ENCODE data around the gene ASMT. TPM values are rescaled to one million over a fixed set of nuclear protein-coding genes. Genes with fewer than 3 reads are reported as not detected.

The ASMT gene
- total and polyA plus RNA-seq, 2 of the 4 experiments (the other 2 are of a cell fraction), result not detected

DNA sequence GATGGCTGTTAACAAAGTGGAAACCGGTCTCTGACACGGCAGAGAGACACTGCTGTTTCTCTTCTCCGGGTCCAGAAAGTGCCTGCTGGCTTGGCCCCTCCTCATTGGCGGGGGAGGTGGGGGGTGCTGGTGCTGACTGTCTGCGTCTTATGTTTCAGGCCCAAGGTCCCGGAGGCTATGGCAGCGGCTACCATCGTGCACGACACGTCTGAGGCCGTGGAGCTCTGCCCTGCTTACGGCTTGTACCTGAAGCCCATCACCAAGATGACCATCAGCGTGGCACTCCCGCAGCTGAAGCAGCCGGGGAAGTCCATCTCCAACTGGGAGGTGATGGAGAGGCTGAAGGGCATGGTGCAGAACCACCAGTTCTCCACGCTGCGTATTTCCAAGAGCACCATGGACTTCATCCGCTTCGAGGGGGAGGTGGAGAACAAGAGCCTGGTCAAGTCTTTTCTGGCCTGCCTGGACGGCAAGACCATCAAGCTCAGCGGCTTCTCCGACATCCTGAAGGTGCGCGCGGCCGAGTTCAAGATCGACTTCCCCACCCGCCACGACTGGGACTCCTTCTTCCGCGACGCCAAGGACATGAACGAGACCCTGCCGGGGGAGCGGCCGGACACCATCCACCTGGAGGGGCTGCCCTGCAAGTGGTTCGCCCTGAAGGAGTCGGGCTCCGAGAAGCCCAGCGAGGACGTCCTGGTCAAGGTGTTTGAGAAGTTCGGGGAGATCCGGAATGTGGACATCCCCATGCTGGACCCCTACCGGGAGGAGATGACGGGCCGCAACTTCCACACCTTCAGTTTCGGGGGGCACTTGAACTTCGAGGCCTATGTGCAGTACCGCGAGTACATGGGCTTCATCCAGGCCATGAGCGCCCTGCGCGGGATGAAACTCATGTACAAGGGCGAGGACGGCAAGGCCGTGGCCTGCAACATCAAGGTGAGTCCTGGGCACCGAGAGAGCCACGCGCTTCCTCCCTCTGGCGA lies 21.3 kb upstream of the ASMT start:
- 95% methylated on average over 43 of the region's 60 CpGs; no CpG with 5 or more reads in 1 of the 2 experiments for WGBS, 2 experiments (ENCODE audit: extremely low coverage in 2 of 2, insufficient read length in 1 of 2)
- DNase-seq (no peak), ATAC-seq (ENCODE audit: low read depth) (no peak)
- Histone ChIP-seq H3K9me1 (ENCODE audit: insufficient read depth, low read length) (no peaks in the 10 kb centered on the region; the same call in 1 of the 2 replicates), H3K4me2 (ENCODE audit: low read depth, low read length) (no peak overlapping the region; the same call in 1 of the 2 replicates), H3K27ac (ENCODE audit: insufficient read depth, low read length) (no peak overlapping the region; the same call in 1 of the 2 replicates), H3K18ac (ENCODE audit: low read depth, low read length) (no peak overlapping the region), H4K20me1 (ENCODE audit: insufficient read depth, low read length) (peaks cover 55% of the 10 kb centered on the region), H4K8ac (ENCODE audit: low read depth in 2 of 2, low read length in 2 of 2) (no peak overlapping the region), H3K9ac (ENCODE audit: low read depth, low read length) (no peak overlapping the region), H2AK9ac (replicated peaks; ENCODE audit: low read depth, low read length, poor library complexity) (peak overlapping the region; percentile 78), H3K9me3 (ENCODE audit: control insufficient read depth, insufficient read depth, low read length) (no peaks in the 10 kb centered on the region), H3K4ac (ENCODE audit: low read depth, low read length) (no peak overlapping the region), H3K4me3 (ENCODE audit: insufficient read depth, low read depth, low read length) (peak overlapping the region; percentile 95), H3K56ac (ENCODE audit: extremely low read depth, insufficient read depth, low read length) (no peak overlapping the region), H3K4me1 (ENCODE audit: control insufficient read depth, insufficient read depth, low read length) (peaks cover 3% of the 10 kb centered on the region; the same call in 1 of the 2 replicates), H2AK5ac (ENCODE audit: low read depth, low read length) (no peak overlapping the region), H3K79me1 (ENCODE audit: low read depth in 1 of 2, low read length in 2 of 2) (peaks cover 7 to 29% of the 10 kb centered on the region in 2 experiments), H2AFZ (replicated peaks; ENCODE audit: low read length, poor library complexity) (peak overlapping the region; percentile 32), H2BK15ac (ENCODE audit: low read depth, low read length) (no peak overlapping the region), H4K91ac (ENCODE audit: insufficient read depth, low read depth, low read length) (no peak overlapping the region), H3K27me3 (ENCODE audit: control insufficient read depth, insufficient read depth, low read length) (no peaks in the 10 kb centered on the region), H3K36me3 (ENCODE audit: control insufficient read depth, insufficient read depth, low read length) (peaks cover 46% of the 10 kb centered on the region), H4K5ac (ENCODE audit: low read depth, low read length) (no peak overlapping the region), H3K23ac (ENCODE audit: low read depth, low read length) (no peak overlapping the region), H2BK120ac (ENCODE audit: low read depth, low read length) (no peak overlapping the region), H2BK5ac (ENCODE audit: low read depth, low read length, poor library complexity, severe bottlenecking) (no peak overlapping the region), H3K14ac (replicated peaks; ENCODE audit: low read depth, low read length) (no peak overlapping the region), H2BK20ac (ENCODE audit: low read depth, low read length) (no peak overlapping the region)
- dilution Hi-C loops (cut with HindIII; ENCODE audit: low sequenced_read_pairs, unreplicated experiment), result no loop called here
- BruUV-seq (replicated peaks), result TSS peak; percentile 58
- no peak for TF ChIP-seq RAD21 (IDR thresholded peaks at IDR 0.05; ENCODE audit: low read length)
- TF ChIP-seq CEBPB (IDR thresholded peaks at IDR 0.05; ENCODE audit: low read depth, low read length), result no peak
- no peak for TF ChIP-seq FOS (IDR thresholded peaks at IDR 0.05; ENCODE audit: low read depth, low read length)
- TF ChIP-seq MXI1 (IDR thresholded peaks at IDR 0.05; ENCODE audit: borderline replicate concordance, low read depth, low read length), result no peak
- TF ChIP-seq, protein P1, sequence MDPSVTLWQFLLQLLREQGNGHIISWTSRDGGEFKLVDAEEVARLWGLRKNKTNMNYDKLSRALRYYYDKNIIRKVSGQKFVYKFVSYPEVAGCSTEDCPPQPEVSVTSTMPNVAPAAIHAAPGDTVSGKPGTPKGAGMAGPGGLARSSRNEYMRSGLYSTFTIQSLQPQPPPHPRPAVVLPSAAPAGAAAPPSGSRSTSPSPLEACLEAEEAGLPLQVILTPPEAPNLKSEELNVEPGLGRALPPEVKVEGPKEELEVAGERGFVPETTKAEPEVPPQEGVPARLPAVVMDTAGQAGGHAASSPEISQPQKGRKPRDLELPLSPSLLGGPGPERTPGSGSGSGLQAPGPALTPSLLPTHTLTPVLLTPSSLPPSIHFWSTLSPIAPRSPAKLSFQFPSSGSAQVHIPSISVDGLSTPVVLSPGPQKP (IDR thresholded peaks at IDR 0.05; ENCODE audit: borderline replicate concordance, low read depth, low read length), result no peak
- no peak for TF ChIP-seq CHD1 (IDR thresholded peaks at IDR 0.05; ENCODE audit: low read depth, low read length)
- no peak for TF ChIP-seq RCOR1 (IDR thresholded peaks at IDR 0.05; ENCODE audit: insufficient replicate concordance, low read length)
- TF ChIP-seq, protein P2, sequence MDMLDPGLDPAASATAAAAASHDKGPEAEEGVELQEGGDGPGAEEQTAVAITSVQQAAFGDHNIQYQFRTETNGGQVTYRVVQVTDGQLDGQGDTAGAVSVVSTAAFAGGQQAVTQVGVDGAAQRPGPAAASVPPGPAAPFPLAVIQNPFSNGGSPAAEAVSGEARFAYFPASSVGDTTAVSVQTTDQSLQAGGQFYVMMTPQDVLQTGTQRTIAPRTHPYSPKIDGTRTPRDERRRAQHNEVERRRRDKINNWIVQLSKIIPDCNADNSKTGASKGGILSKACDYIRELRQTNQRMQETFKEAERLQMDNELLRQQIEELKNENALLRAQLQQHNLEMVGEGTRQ (IDR thresholded peaks at IDR 0.05; ENCODE audit: low read depth, low read length), result no peak
- TF ChIP-seq RFX5 (IDR thresholded peaks at IDR 0.05; ENCODE audit: low read depth, low read length), result no peak
- no peak for TF ChIP-seq SMC3 (IDR thresholded peaks at IDR 0.05; ENCODE audit: low read depth, low read length)
- no peak for TF ChIP-seq POLR2A (IDR thresholded peaks at IDR 0.05; ENCODE audit: low read depth, low read length)
- TF ChIP-seq MAFK (IDR thresholded peaks at IDR 0.05; ENCODE audit: low read depth, low read length), result no peak
- no peak for TF ChIP-seq MAZ (IDR thresholded peaks at IDR 0.05; ENCODE audit: borderline replicate concordance, low read depth, low read length)
- no peak for TF ChIP-seq NFE2L2 (IDR thresholded peaks at IDR 0.05; ENCODE audit: low read depth, low read length)
- no peak for TF ChIP-seq BHLHE40 (IDR thresholded peaks at IDR 0.05; ENCODE audit: low read depth, low read length)
- intact Hi-C loops (cut with micrococcal nuclease), result no loop called here
- ChIA-PET CTCF (no interaction called here), POLR2A (ENCODE audit: unreplicated experiment) (no interaction called here)
- in situ Hi-C loops (cut with MboI; ENCODE audit: low sequenced_read_pairs), result loop anchor here (25.0 kb wide), 1 partner anchor 131 kb away; the partner anchor contains the start of gene ASMTL

Data from IMR-90 (cell line).